GM23338 (cell line): ENCODE results near the gene SIRT7.

Source experiments
- CREB1 ChIP-seq: fragments of 250-450 bp; sonication (Bioruptor Pico); IDR thresholded peaks from 2 replicates; pipeline ENCODE4 v1.5.0; 2020; ENCODE audit warnings: low read depth, mild to moderate bottlenecking, moderate library complexity
- CTCF ChIP-seq, 2 experiments: fragments of 200-600 bp in 1 of 2; sonication (generic) in 1 of 2; conservative IDR thresholded peaks; 2 replicates each; pipeline versions ENCODE4 v1.5.1 to v1.6.1; 2016 to 2017; ENCODE audit warnings: antibody characterized with exemption in 2 of 2, low read depth in 2 of 2, mild to moderate bottlenecking in 2 of 2, moderate library complexity in 1 of 2
- ETS1 ChIP-seq: IDR thresholded peaks from 2 replicates; pipeline ENCODE4 v1.6.1; 2016; ENCODE audit warnings: antibody characterized with exemption
- EZH2 ChIP-seq: fragments of 200-600 bp; sonication (generic); IDR thresholded peaks from one replicate; pipeline ENCODE4 v1.8.0; 2017; ENCODE audit warnings: antibody characterized with exemption, mild to moderate bottlenecking, low read depth; ENCODE audit not compliant: unreplicated experiment
- EZH2phosphoT487 ChIP-seq: fragments of 200-600 bp; sonication (generic); IDR thresholded peaks from one replicate; pipeline ENCODE4 v1.8.1; 2018; ENCODE audit warnings: antibody characterized with exemption; ENCODE audit not compliant: unreplicated experiment
- JUNB ChIP-seq: IDR thresholded peaks from one replicate; pipeline ENCODE4 v1.6.1; 2016; ENCODE audit warnings: antibody characterized with exemption; ENCODE audit not compliant: unreplicated experiment
- NANOG ChIP-seq: IDR thresholded peaks from 2 replicates; pipeline ENCODE4 v1.6.1; 2016; ENCODE audit warnings: antibody characterized with exemption, borderline replicate concordance
- POLR2AphosphoS5 ChIP-seq: IDR thresholded peaks from 2 replicates; pipeline ENCODE4 v1.6.1; 2016; ENCODE audit warnings: antibody characterized with exemption, low read depth
- STAT1 ChIP-seq: IDR thresholded peaks from one replicate; pipeline ENCODE4 v1.6.1; 2016; ENCODE audit warnings: antibody characterized with exemption; ENCODE audit not compliant: unreplicated experiment
- ZNF114 ChIP-seq: fragments of 250-450 bp; sonication (Bioruptor Pico); IDR thresholded peaks from 2 replicates; pipeline ENCODE4 v1.5.0; 2020; ENCODE audit warnings: mild to moderate bottlenecking, moderate library complexity
- ZNF331 ChIP-seq: fragments of 250-450 bp; sonication (Bioruptor Pico); IDR thresholded peaks from 2 replicates; pipeline ENCODE4 v1.5.0; 2020; ENCODE audit warnings: low read depth, mild to moderate bottlenecking, moderate library complexity
- ZNF462 ChIP-seq: fragments of 250-450 bp; sonication (Bioruptor Pico); IDR thresholded peaks from 2 replicates; pipeline ENCODE4 v1.5.0; 2020; ENCODE audit warnings: mild to moderate bottlenecking, moderate library complexity
- TF ChIP-seq, protein P1 (sequence below): IDR thresholded peaks from one replicate; pipeline ENCODE4 v1.6.1; 2018; ENCODE audit warnings: antibody characterized with exemption; ENCODE audit not compliant: unreplicated experiment

- TF ChIP-seq CTCF (conservative IDR thresholded peaks at IDR 0.05; ENCODE audit: low read depth in 2 of 2) (no peak), JUNB (no peak), ZNF331 (CRISPR knock-in tag) (no peak), EZH2 (no peak), NANOG (no peak), POLR2AphosphoS5 (no peak), EZH2phosphoT487 (no peak), CREB1 (CRISPR knock-in tag) (no peak), STAT1 (no peak), ETS1 (no peak), ZNF114 (CRISPR knock-in tag) (no peak), ZNF462 (CRISPR knock-in tag) (no peak)
- TF ChIP-seq, protein P1, sequence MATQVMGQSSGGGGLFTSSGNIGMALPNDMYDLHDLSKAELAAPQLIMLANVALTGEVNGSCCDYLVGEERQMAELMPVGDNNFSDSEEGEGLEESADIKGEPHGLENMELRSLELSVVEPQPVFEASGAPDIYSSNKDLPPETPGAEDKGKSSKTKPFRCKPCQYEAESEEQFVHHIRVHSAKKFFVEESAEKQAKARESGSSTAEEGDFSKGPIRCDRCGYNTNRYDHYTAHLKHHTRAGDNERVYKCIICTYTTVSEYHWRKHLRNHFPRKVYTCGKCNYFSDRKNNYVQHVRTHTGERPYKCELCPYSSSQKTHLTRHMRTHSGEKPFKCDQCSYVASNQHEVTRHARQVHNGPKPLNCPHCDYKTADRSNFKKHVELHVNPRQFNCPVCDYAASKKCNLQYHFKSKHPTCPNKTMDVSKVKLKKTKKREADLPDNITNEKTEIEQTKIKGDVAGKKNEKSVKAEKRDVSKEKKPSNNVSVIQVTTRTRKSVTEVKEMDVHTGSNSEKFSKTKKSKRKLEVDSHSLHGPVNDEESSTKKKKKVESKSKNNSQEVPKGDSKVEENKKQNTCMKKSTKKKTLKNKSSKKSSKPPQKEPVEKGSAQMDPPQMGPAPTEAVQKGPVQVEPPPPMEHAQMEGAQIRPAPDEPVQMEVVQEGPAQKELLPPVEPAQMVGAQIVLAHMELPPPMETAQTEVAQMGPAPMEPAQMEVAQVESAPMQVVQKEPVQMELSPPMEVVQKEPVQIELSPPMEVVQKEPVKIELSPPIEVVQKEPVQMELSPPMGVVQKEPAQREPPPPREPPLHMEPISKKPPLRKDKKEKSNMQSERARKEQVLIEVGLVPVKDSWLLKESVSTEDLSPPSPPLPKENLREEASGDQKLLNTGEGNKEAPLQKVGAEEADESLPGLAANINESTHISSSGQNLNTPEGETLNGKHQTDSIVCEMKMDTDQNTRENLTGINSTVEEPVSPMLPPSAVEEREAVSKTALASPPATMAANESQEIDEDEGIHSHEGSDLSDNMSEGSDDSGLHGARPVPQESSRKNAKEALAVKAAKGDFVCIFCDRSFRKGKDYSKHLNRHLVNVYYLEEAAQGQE, result no peak
Observed at GRCh38 chr17:81922566-81923301, 4.8 kb upstream of the SIRT7 start.
